WERI-Rb-1 (cell line): Measurements from ENCODE around the gene FHOD1.

Source experiments
- DNase-seq: peaks from one replicate; pipeline ENCODE4 v3.0.0-alpha.2; 2020
- H3K27ac ChIP-seq: fragments of 250-450 bp; sonication (Bioruptor Pico); 2 replicates; pipeline ENCODE4 v1.5.1; 2020; ENCODE audit warnings: mild to moderate bottlenecking, moderate library complexity
- H3K27me3 ChIP-seq: fragments of 250-450 bp; sonication (Bioruptor Pico); 2 replicates; pipeline ENCODE4 v1.5.1; 2021; ENCODE audit warnings: mild to moderate bottlenecking, low read depth, moderate library complexity; ENCODE audit not compliant: insufficient read depth, severe bottlenecking
- H3K36me3 ChIP-seq: fragments of 250-450 bp; sonication (Bioruptor Pico); 2 replicates; pipeline ENCODE4 v1.5.1; 2020; ENCODE audit warnings: mild to moderate bottlenecking, moderate library complexity
- H3K4me3 ChIP-seq: 2 replicates; pipeline ENCODE4 v1.5.1; 2011; ENCODE audit warnings: low read depth, mild to moderate bottlenecking, control low read depth, low read length
- H3K9me3 ChIP-seq: fragments of 250-450 bp; sonication (Bioruptor Pico); 2 replicates; pipeline ENCODE4 v1.5.1; 2021; ENCODE audit warnings: mild to moderate bottlenecking, moderate library complexity; ENCODE audit not compliant: severe bottlenecking
- CTCF ChIP-seq: IDR thresholded peaks from 2 replicates; pipeline ENCODE4 v1.5.1; 2011; ENCODE audit warnings: low read depth, mild to moderate bottlenecking, control low read depth, inconsistent platforms, low read length

The FHOD1 gene

DNA sequence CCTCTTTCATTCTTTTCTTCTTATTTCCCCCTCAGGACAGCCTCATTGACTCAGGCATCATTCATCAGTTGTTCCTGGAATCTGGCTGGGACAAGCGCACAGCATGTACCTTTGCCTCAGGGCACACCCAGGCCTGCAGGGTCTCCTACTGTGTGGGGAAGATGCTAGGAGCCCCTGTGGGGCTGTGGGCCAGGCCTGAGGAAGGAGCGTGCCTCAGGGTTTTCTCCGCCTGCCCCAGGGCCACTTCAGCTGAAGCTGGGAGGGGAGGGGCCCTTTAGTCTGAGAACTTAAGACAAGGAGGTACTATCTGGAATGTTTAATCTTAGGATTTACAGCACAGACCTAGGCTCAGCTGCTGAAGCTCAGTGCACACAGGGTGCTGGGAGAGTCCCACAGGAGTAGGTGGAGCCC lies 40.4 kb downstream of the FHOD1 start:
- Histone ChIP-seq H3K4me3 (no peak overlapping the region), H3K27me3 (no peaks in the 10 kb centered on the region), H3K9me3 (no peaks in the 10 kb centered on the region), H3K27ac (peak overlapping the region; percentile 59), H3K36me3 (peaks cover 27% of the 10 kb centered on the region)
- peak; percentile 77 for DNase-seq
- no peak for TF ChIP-seq CTCF

DNA sequence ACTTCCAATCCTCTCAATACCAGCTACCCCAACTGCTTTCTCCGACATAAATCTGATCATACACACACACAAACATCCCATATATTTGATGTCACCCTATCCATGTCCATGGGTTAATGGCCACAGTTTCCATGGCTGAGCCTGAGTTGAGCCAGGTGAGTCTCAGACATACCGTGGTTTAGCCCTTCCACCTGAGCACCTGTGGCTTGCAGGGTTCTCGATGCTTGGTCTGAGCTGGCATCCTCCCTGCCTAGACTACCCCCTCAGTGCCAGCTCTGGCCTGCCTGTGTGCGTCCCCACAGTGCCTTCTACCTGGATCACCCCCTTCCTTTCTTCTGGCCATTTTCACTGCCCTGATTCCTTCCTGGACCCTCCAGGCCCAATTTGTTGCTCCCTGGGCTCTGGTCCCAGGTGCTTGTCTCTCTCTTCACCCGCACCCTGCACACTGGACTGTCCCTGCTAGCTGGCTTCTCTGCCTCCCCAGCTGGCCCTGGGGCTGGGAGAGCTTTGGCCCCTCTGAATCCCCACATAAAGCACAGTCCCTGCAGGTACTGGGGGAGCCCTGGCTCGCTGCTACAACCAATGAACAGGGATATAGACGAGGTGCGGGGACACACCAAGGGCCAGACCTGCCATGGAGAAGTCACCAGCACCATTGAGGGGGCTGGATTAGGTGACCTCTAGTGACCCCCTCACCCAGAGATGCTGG lies 41.0 kb downstream of the FHOD1 start:
- no peak for DNase-seq
- TF ChIP-seq CTCF = no peak
- Histone ChIP-seq H3K4me3 (no peak overlapping the region), H3K27ac (peak overlapping the region; percentile 59; the same call in 1 of the 2 replicates), H3K9me3 (no peaks in the 10 kb centered on the region), H3K27me3 (no peaks in the 10 kb centered on the region), H3K36me3 (peaks cover 33% of the 10 kb centered on the region)

GRCh38 chr16:67204076-67204475 lies 43.2 kb downstream of the FHOD1 start:
- H3K36me3 ChIP-seq = peaks cover 42% of the 10 kb centered on the region

DNA sequence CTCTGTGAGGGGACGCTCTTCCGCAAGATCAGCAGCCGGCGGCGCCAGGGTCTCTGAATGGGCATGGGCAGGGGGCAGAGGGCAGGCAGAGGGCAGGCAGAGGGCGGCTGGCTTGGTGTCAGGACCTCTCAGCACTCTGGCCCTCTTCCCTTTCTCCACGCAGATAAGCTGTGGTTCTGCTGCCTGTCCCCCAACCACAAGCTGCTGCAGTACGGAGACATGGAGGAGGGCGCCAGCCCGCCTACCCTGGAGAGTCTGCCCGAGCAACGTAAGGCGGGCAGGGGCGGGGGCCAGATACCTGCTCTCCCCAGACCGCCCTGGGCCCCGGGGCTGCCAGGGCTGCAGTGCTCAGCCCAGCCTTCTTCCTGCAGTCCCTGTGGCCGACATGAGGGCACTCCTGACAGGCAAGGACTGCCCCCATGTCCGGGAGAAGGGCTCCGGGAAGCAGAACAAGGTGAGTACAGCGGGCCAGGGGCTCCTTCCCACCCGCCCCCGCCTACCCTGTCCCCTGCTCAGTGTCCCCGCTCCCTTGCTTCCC lies 44.3 kb downstream of the FHOD1 start:
- no peak for TF ChIP-seq CTCF
- Histone ChIP-seq H3K36me3 (peaks cover 53% of the 10 kb centered on the region), H3K27ac (no peak overlapping the region), H3K4me3 (no peak overlapping the region), H3K9me3 (no peaks in the 10 kb centered on the region), H3K27me3 (no peaks in the 10 kb centered on the region)
- DNase-seq = no peak

More at GRCh38 chr16:67204076-67204475, 43.2 kb downstream of the FHOD1 start:
- Histone ChIP-seq H3K4me3 (no peak overlapping the region), H3K9me3 (no peaks in the 10 kb centered on the region), H3K27ac (no peak overlapping the region), H3K27me3 (no peaks in the 10 kb centered on the region)
- DNase-seq = no peak
- TF ChIP-seq CTCF = no peak

DNA sequence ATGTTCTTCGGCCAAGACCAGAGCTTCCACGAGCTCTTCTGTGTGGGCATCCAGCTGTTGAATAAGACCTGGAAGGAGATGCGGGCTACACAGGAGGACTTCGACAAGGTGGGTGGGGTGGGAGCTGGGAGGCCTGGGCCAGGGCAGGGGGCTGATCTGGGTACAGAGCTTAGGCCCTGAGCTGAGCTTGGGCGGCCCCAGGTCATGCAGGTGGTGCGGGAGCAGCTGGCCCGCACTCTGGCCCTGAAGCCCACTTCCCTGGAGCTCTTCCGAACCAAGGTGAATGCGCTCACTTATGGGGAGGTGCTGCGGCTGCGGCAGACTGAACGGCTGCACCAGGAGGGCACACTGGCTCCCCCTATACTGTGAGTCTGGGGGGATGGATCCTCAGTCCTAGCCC lies 44.9 kb downstream of the FHOD1 start:
- Histone ChIP-seq H3K27ac (no peak overlapping the region), H3K27me3 (no peaks in the 10 kb centered on the region), H3K4me3 (no peak overlapping the region), H3K36me3 (peaks cover 57% of the 10 kb centered on the region), H3K9me3 (no peaks in the 10 kb centered on the region)
- DNase-seq = no peak
- TF ChIP-seq CTCF = no peak
